GM12874 (cell line): ENCODE results near the gene RASA3.

Experiments
- TF ChIP-seq, protein P1 (sequence below): IDR thresholded peaks from 2 replicates; pipeline ENCODE4 v1.5.1; 2011; ENCODE audit warnings: low read depth, mild to moderate bottlenecking, control low read depth, low read length, moderate library complexity; ENCODE audit not compliant: insufficient read depth

RASA3 gene

DNA sequence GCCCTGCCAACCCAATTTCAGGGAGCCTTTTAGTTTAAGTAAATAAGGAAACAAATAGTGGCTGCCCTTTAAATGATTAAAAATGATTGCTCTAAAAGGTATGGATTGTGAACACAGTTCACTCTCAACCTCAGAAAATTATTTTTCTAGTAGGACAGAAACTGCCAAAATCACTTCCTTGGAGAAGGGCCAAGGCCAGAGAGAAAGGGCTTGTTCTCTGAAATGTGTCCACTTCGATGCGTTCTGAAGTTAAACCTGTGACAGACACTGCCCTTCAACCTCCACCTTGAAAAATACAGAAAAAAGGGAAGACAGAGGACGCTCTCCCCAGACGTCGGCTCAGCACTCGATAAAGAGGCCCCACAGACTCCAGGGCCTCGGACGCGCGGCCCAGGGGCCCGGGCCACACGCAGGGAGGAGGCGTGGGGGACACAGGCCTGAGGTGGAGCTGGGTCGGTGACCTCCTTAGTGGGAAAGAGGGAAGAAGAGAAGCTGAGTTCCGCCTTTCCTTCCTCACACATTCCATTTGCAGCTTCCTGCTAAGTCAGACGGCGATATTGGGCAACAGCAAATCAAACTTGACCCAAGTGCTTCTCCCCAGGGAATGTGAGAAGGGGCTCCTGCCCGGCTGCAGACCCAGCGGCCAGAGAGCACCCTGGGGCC, 63.6 kb downstream of the RASA3 start:
- TF ChIP-seq, protein P1, sequence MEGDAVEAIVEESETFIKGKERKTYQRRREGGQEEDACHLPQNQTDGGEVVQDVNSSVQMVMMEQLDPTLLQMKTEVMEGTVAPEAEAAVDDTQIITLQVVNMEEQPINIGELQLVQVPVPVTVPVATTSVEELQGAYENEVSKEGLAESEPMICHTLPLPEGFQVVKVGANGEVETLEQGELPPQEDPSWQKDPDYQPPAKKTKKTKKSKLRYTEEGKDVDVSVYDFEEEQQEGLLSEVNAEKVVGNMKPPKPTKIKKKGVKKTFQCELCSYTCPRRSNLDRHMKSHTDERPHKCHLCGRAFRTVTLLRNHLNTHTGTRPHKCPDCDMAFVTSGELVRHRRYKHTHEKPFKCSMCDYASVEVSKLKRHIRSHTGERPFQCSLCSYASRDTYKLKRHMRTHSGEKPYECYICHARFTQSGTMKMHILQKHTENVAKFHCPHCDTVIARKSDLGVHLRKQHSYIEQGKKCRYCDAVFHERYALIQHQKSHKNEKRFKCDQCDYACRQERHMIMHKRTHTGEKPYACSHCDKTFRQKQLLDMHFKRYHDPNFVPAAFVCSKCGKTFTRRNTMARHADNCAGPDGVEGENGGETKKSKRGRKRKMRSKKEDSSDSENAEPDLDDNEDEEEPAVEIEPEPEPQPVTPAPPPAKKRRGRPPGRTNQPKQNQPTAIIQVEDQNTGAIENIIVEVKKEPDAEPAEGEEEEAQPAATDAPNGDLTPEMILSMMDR, result no peak

DNA sequence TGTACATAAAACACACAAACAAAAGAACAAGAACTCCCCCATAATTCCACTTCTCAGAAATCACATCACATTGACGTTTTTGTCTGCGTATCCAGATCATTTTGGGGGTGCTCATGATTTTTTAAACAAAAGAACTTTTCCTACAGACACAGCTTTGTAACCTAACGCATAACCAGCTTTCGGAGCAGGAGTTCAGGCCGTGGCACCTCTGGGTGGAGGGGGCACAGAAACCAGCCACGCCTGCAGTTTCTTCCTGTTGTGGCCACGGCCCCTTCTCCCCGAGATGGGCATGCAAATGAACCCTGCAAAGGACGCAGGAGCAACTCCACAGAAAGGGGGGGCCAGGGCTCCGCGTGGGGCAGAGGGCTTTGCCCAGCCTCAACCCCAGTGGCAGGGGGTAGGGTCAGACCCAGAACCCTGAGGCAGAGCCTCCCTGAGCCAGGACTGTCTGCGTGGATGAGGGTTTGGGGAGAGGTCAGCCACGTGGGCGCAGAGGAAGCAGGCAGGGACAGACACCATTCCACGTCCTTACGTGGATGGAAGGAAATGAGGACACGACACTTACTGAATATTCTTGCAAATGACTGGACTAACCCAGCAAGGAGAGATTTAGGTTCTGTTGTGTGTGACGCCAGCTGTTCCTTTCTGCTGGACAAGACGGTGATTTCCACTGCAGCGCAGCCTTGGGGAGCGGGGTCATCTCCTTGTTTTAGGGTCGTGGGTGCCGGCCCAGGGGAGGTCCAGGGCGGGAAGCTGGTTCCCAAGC, 64.4 kb downstream of the RASA3 start:
- TF ChIP-seq, protein P1, result no peak

GRCh38 chr13:114067381-114067885, 65.0 kb downstream of the RASA3 start:
- TF ChIP-seq, protein P1, result no peak

DNA sequence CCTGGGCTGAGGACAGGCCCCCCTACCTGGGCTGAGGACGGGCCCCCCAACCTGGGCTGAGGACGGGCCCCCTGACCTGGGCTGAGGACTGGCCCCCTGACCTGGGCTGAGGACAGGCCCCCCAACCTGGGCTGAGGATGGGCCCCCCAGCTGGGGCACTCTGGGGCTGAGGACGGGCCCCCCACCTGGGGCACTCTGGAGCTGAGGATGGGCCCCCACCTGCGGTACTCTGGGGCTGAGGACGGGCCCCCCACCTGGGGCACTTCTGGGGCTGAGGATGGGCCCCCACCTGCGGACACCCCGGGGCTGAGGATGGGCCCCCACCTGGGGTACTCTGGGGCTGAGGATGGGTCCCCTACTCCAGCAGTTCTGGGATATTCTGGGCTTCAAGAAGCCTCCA, 65.5 kb downstream of the RASA3 start:
- TF ChIP-seq, protein P1, result no peak

DNA sequence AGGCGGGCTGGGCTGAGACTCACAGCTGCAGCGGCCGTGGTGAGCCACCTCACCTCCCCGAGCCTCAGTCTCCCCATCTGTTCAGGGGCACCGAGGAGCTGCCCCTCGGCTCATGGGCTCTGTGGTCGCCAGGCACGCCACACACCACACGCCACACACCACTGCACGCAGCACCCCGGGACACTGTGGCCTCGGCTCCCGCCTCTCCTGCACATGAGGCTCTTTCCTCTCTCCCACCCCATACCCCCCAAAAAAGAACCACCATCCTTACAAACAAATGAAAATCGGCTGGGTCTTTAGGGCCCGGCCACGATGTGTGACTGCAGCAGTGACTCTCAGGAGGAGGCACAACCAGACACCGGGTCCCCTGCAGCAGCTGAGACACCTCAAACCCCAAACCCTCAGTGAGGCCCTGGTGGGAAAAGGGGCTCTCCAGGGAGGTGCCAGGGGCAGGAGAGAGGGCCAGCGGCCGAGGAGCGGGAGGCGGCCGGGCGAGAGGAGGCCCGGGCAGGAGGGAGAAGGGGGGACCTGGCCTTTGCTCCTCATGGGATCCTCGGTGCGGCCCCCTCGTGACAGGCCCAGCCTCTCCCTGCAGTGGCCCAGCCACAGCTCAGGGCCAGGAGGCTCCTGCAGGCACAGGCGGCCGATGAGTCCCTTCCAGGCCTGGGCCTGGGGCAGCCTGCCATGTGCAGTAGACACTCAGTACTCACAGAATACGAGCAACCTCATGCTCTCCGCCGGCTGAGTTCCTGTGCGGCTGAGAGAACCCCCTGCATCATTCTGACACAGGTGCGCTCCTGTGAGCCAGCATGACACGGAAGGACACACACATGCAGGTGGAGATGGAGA, 66.3 kb downstream of the RASA3 start:
- TF ChIP-seq, protein P1, result no peak

DNA sequence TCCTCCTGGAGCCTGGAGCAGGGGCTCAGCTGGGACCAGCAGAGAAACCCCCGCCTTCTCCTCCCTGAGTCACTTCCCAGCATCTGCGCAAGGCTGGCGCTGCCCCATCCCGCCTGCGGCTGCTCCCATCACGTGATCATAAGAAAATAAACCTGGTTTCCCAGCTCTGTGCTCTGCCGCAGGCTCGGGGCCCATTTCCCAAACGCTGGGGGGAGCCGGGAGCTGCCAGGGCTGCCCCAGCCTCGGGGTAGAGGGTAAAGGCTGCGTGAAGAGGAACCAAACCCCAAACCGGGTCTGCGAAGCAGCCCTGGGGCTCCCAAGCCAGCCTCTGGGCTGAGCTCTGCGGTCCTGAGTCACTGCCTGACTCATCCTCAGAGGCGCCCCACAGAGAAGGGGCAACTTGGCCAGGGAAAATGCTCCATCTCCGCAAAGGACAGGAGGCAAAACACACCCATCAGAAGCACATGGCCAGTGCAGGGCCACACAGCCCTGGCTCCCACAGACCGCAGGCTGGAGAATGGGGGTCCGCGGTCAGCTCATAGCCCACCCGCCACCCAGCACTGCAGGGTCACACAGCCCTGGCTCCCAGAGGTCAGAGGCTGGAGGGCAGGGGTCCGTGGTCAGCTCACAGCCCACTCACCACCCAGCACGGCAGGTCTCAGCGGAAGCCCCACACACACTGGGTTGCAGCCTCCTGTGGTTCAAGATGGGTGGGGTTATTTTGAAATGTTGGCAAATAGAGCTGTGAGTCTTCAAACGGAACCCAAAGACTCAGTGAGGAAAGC, 67.1 kb downstream of the RASA3 start:
- TF ChIP-seq, protein P1, result no peak
